H1 (cell line): Measurements from ENCODE around the gene HSD17B13.

Experiments used
- ATF2 ChIP-seq: IDR thresholded peaks from 2 replicates; pipeline ENCODE4 v1.6.1; 2012; ENCODE audit warnings: low read length, inconsistent platforms
- CREB1 ChIP-seq: IDR thresholded peaks from 2 replicates; pipeline ENCODE4 v1.6.1; 2012; ENCODE audit warnings: inconsistent platforms
- GABPA ChIP-seq: IDR thresholded peaks from 2 replicates; pipeline ENCODE4 v1.6.1; 2011; ENCODE audit warnings: mild to moderate bottlenecking, low read length, moderate library complexity, borderline replicate concordance; ENCODE audit not compliant: insufficient read depth
- HDAC2 ChIP-seq, 2 experiments: fragments of 300-600 bp in 1 of 2; sonication (generic) in 1 of 2; IDR thresholded peaks; 2 replicates each; pipeline ENCODE4 v1.6.1; 2011 to 2012; ENCODE audit warnings: low read depth in 2 of 2, low read length in 2 of 2, mild to moderate bottlenecking in 2 of 2, moderate library complexity in 2 of 2, borderline replicate concordance in 1 of 2, inconsistent platforms in 1 of 2
- JUND ChIP-seq: IDR thresholded peaks from 2 replicates; pipeline ENCODE4 v1.6.1; 2011; ENCODE audit warnings: mild to moderate bottlenecking, improper control_type of control experiment, low read length
- KDM1A ChIP-seq: fragments of 200-600, 300-600 bp; sonication (generic); IDR thresholded peaks from 2 replicates; pipeline ENCODE4 v1.7.1; 2016; ENCODE audit warnings: mild to moderate bottlenecking, low read length, borderline replicate concordance
- POLR2A ChIP-seq, 2 experiments: IDR thresholded peaks; 1 replicate in 1 of 2; 2 replicates in 1 of 2; pipeline ENCODE4 v1.6.1; 2011; ENCODE audit warnings: low read depth in 2 of 2, low read length in 2 of 2, mild to moderate bottlenecking in 2 of 2; ENCODE audit errors: control extremely low read depth in 1 of 2
- TF ChIP-seq, protein P1 (sequence below), 3 experiments: IDR thresholded peaks; 1 replicate in 2 of 3; 2 replicates in 1 of 3; pipeline versions ENCODE4 v1.5.1 to v1.6.1; 2011; ENCODE audit warnings: low read length in 3 of 3, mild to moderate bottlenecking in 3 of 3, inconsistent platforms in 2 of 3, low read depth in 1 of 3, moderate library complexity in 1 of 3; ENCODE audit not compliant: insufficient read depth in 1 of 3; ENCODE audit errors: control extremely low read depth in 1 of 3
- TF ChIP-seq, protein P2 (sequence below): IDR thresholded peaks from 2 replicates; pipeline ENCODE4 v1.6.1; 2012; ENCODE audit warnings: inconsistent platforms

- TF ChIP-seq, protein P1, sequence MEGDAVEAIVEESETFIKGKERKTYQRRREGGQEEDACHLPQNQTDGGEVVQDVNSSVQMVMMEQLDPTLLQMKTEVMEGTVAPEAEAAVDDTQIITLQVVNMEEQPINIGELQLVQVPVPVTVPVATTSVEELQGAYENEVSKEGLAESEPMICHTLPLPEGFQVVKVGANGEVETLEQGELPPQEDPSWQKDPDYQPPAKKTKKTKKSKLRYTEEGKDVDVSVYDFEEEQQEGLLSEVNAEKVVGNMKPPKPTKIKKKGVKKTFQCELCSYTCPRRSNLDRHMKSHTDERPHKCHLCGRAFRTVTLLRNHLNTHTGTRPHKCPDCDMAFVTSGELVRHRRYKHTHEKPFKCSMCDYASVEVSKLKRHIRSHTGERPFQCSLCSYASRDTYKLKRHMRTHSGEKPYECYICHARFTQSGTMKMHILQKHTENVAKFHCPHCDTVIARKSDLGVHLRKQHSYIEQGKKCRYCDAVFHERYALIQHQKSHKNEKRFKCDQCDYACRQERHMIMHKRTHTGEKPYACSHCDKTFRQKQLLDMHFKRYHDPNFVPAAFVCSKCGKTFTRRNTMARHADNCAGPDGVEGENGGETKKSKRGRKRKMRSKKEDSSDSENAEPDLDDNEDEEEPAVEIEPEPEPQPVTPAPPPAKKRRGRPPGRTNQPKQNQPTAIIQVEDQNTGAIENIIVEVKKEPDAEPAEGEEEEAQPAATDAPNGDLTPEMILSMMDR (IDR thresholded peaks at IDR 0.05; ENCODE audit: control extremely low read depth in 1 of 3, insufficient read depth in 1 of 3, low read depth in 1 of 3, low read length in 3 of 3) = no peak
- TF ChIP-seq HDAC2 (IDR thresholded peaks at IDR 0.05; ENCODE audit: borderline replicate concordance in 1 of 2, low read depth in 2 of 2, low read length in 2 of 2) (no peak), GABPA (no peak), ATF2 (no peak), KDM1A (no peak), POLR2A (IDR thresholded peaks at IDR 0.05; ENCODE audit: control extremely low read depth in 1 of 2, low read depth in 2 of 2, low read length in 2 of 2) (no peak), JUND (no peak), CREB1 (no peak)
- TF ChIP-seq, protein P2, sequence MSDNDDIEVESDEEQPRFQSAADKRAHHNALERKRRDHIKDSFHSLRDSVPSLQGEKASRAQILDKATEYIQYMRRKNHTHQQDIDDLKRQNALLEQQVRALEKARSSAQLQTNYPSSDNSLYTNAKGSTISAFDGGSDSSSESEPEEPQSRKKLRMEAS = no peak
Observed at GRCh38 chr4:87299898-87300297, 22.8 kb downstream of the HSD17B13 start.
